T-cell (primary cell): ENCODE data around the gene RPH3AL. TPM values are rescaled to one million over a fixed set of nuclear protein-coding genes. Genes with fewer than 3 reads are reported as not detected.
A peak's percentile ranks its signal among the peaks of the same experiment; 100 is the strongest.

Experiments used
- ATAC-seq, 4 experiments: fragments of 200-7000 bp in 3 of 4; fragments of 150-1000 bp in 1 of 4; cut with Tn5 transposase; replicated peaks in 1 of 4; 1 replicate in 3 of 4; 2 replicates in 1 of 4; pipeline ENCODE4 v1.10.0; 2021; ENCODE audit warnings: moderate library complexity in 3 of 4, mild to moderate bottlenecking in 2 of 4, moderate number of reproducible peaks in 1 of 4
- CTCF ChIA-PET, 2 donors: fragments of 300-600 bp; sonication (Branson Sonifier 250); formaldehyde crosslinking; loops; one replicate each; lab custom pipeline; 2022; ENCODE audit warnings: antibody characterized with exemption in 2 of 2; lab: Charles Lee
- POLR2A ChIA-PET, 2 donors: fragments of 300-600 bp; sonication (Branson Sonifier 250); formaldehyde crosslinking; loops; one replicate each; lab custom pipeline; 2022; ENCODE audit warnings: antibody characterized with exemption in 2 of 2; lab: Charles Lee
- DNase-seq, 35 experiments: peaks; one replicate each; pipeline versions ENCODE4 v3.0.0 to v3.0.0-alpha.2; 2013 to 2023
- H3K27ac ChIP-seq: one replicate; pipeline ENCODE4 v1.5.1; 2013; ENCODE audit warnings: low read length
- H3K27me3 ChIP-seq, 2 experiments: replicated peaks in 1 of 2; 1 replicate in 1 of 2; 2 replicates in 1 of 2; pipeline versions ENCODE4 v1.6.1 to v1.7.0; 2013; ENCODE audit warnings: low read length in 1 of 2, mixed read lengths in 1 of 2; ENCODE audit not compliant: control insufficient read depth in 2 of 2, insufficient read depth in 2 of 2; ENCODE audit errors: extremely low read depth in 1 of 2
- H3K36me3 ChIP-seq, 2 donors: 1 replicate in 1 of 2; 2 replicates in 1 of 2; pipeline versions ENCODE4 v1.6.1 to v1.7.0; 2013; ENCODE audit warnings: low read length in 1 of 2; ENCODE audit not compliant: control insufficient read depth in 2 of 2, insufficient read depth in 1 of 2; ENCODE audit errors: extremely low read depth in 1 of 2
- H3K4me1 ChIP-seq, 2 experiments: 1 replicate in 1 of 2; 2 replicates in 1 of 2; pipeline versions ENCODE4 v1.6.1 to v1.7.0; 2013; ENCODE audit warnings: low read length in 2 of 2, mixed read lengths in 1 of 2; ENCODE audit not compliant: insufficient read depth in 2 of 2, control insufficient read depth in 1 of 2; ENCODE audit errors: extremely low read depth in 1 of 2
- H3K4me3 ChIP-seq, 2 donors: 1 replicate in 1 of 2; 2 replicates in 1 of 2; pipeline versions ENCODE4 v1.5.1 to v1.7.0; 2013; ENCODE audit warnings: mild to moderate bottlenecking in 2 of 2, low read length in 1 of 2, moderate library complexity in 1 of 2; ENCODE audit not compliant: control insufficient read depth in 1 of 2; ENCODE audit errors: extremely low read depth in 1 of 2
- H3K9me3 ChIP-seq: 2 replicates; pipeline ENCODE4 v1.7.0; 2013
- H3K27ac Mint-ChIP-seq, 2 donors: one replicate each; pipeline ENCODE4 v1.8.0; 2020 to 2021; ENCODE audit warnings: mild to moderate bottlenecking in 2 of 2, mixed read lengths in 2 of 2
- H3K27me3 Mint-ChIP-seq, 2 donors: one replicate each; pipeline ENCODE4 v1.8.0; 2021 to 2022; ENCODE audit warnings: mixed read lengths in 2 of 2
- H3K36me3 Mint-ChIP-seq: one replicate; pipeline ENCODE4 v1.8.0; 2021; ENCODE audit warnings: mixed read lengths
- H3K4me1 Mint-ChIP-seq, 3 donors: one replicate each; pipeline ENCODE4 v1.8.0; 2020 to 2022; ENCODE audit warnings: mixed read lengths in 3 of 3, mild to moderate bottlenecking in 1 of 3
- H3K4me3 Mint-ChIP-seq, 3 donors: one replicate each; pipeline ENCODE4 v1.8.0; 2020 to 2022; ENCODE audit warnings: mild to moderate bottlenecking in 3 of 3, mixed read lengths in 3 of 3, moderate library complexity in 3 of 3
- H3K9me3 Mint-ChIP-seq, 3 donors: one replicate each; pipeline ENCODE4 v1.8.0; 2020 to 2022; ENCODE audit warnings: mixed read lengths in 3 of 3
- WGBS: methylation state at CpG from one replicate; pipeline ENCODE4 v1.1.5; 2013; ENCODE audit warnings: missing lambda C conversion rate; ENCODE audit not compliant: insufficient coverage; 5-methylcytosine and 5-hydroxymethylcytosine counted together
- total RNA-seq, 35 experiments: library from RNA in 6 of 35; stranded (reverse) in 6 of 35; fragments of 120-200 nt in 1 of 35; gene quantifications; one replicate each; pipeline versions ENCODE4 v1.2.1 to v1.2.4 and lab custom pipeline; 2013 to 2026

The RPH3AL gene
- total RNA-seq, 5 donors from 2014 or later (not counting 1 experiment from before 2014, with no cell fraction given), result 4.5 to 10.5 (median 5.3) TPM

GRCh38 chr17:393806-394717, 41.5 kb upstream of the RPH3AL start:
- H3K9me3 ChIP-seq, result no peaks in the 10 kb centered on the region
- Mint-ChIP-seq H3K27ac (peak overlapping the region; percentile 67 to 71), H3K4me3 (peak overlapping the region in 2 of 3 donors; percentile 7 to 14), H3K27me3 (no peaks in the 10 kb centered on the region), H3K4me1 (peaks cover 0 to 9% (median 6%) of the 10 kb centered on the region in 3 donors), H3K36me3 (no peaks in the 10 kb centered on the region), H3K9me3 (no peaks in the 10 kb centered on the region)
- peaks cover 0 to 3% of the 10 kb centered on the region in 2 experiments for H3K27me3 ChIP-seq
- ChIA-PET CTCF (no interaction called here), POLR2A (no interaction called here)
- H3K27ac ChIP-seq, result no peak overlapping the region
- DNase-seq (no peak), ATAC-seq (no peak)
- H3K4me3 ChIP-seq, result no peak overlapping the region
- H3K36me3 ChIP-seq, result no peaks in the 10 kb centered on the region
- 83% methylated on average over 15 of the region's 19 CpGs for WGBS
- H3K4me1 ChIP-seq, result no peaks in the 10 kb centered on the region

GRCh38 chr17:391850-392249, 39.2 kb upstream of the RPH3AL start:
- ATAC-seq (no peak), DNase-seq (no peak)
- Histone ChIP-seq H3K27me3 (peaks cover 0 to 9% of the 10 kb centered on the region in 2 experiments), H3K27ac (no peak overlapping the region), H3K36me3 (no peaks in the 10 kb centered on the region), H3K4me1 (no peaks in the 10 kb centered on the region), H3K4me3 (no peak overlapping the region), H3K9me3 (no peaks in the 10 kb centered on the region)
- H3K9me3 Mint-ChIP-seq, result no peaks in the 10 kb centered on the region
- H3K4me1 Mint-ChIP-seq, result peaks cover 5 to 9% (median 8%) of the 10 kb centered on the region in 3 donors
- H3K27me3 Mint-ChIP-seq, result peaks cover 1 to 5% of the 10 kb centered on the region in 2 donors
- H3K27ac Mint-ChIP-seq, result no peak overlapping the region
- H3K4me3 Mint-ChIP-seq, result no peak overlapping the region
- CTCF ChIA-PET, result no interaction called here
- POLR2A ChIA-PET, result no interaction called here
- 70% methylated on average over 5 of the region's 11 CpGs for WGBS
- no peaks in the 10 kb centered on the region for H3K36me3 Mint-ChIP-seq

- WGBS, result 89% methylated on average over 2 of the region's 12 CpGs
- no peak overlapping the region for H3K27ac Mint-ChIP-seq
- H3K9me3 ChIP-seq, result no peaks in the 10 kb centered on the region
- no peaks in the 10 kb centered on the region for H3K9me3 Mint-ChIP-seq
- peaks cover 5 to 7% of the 10 kb centered on the region in 2 donors for H3K27me3 Mint-ChIP-seq
- no peak overlapping the region for H3K4me3 Mint-ChIP-seq
- POLR2A ChIA-PET, result no interaction called here
- no peak overlapping the region for H3K4me3 ChIP-seq
- CTCF ChIA-PET, result no interaction called here
- H3K36me3 Mint-ChIP-seq, result no peaks in the 10 kb centered on the region
- H3K4me1 ChIP-seq, result peaks cover 3 to 11% of the 10 kb centered on the region in 2 experiments
- ATAC-seq, result no peak
- H3K36me3 ChIP-seq, result no peaks in the 10 kb centered on the region
- peaks cover 5 to 12% (median 11%) of the 10 kb centered on the region in 3 donors for H3K4me1 Mint-ChIP-seq
- no peak overlapping the region for H3K27ac ChIP-seq
- DNase-seq, result no peak
- H3K27me3 ChIP-seq, result peaks cover 0 to 16% of the 10 kb centered on the region in 2 experiments
Observed at GRCh38 chr17:390025-390424, 37.4 kb upstream of the RPH3AL start.

GRCh38 chr17:388087-388486, 35.5 kb upstream of the RPH3AL start:
- peaks cover 0 to 18% of the 10 kb centered on the region in 2 experiments for H3K27me3 ChIP-seq
- no peak overlapping the region for H3K27ac ChIP-seq
- ChIA-PET CTCF (no interaction called here), POLR2A (no interaction called here)
- Mint-ChIP-seq H3K27me3 (peaks cover 5 to 7% of the 10 kb centered on the region in 2 donors), H3K9me3 (no peaks in the 10 kb centered on the region), H3K27ac (no peak overlapping the region), H3K36me3 (no peaks in the 10 kb centered on the region), H3K4me1 (peaks cover 8 to 19% (median 18%) of the 10 kb centered on the region in 3 donors), H3K4me3 (peak overlapping the region in 2 of 3 donors; percentile 15 to 61)
- peaks cover 4 to 13% of the 10 kb centered on the region in 2 experiments for H3K4me1 ChIP-seq
- 98% methylated on average over 8 of the region's 10 CpGs for WGBS
- no peak overlapping the region for H3K4me3 ChIP-seq
- ATAC-seq (no peak), DNase-seq (no peak)
- H3K36me3 ChIP-seq, result no peaks in the 10 kb centered on the region
- no peaks in the 10 kb centered on the region for H3K9me3 ChIP-seq

GRCh38 chr17:386141-386876, 33.7 kb upstream of the RPH3AL start:
- ATAC-seq (peak; percentile 83 to 86 (median 85)), DNase-seq (peak in 34 of 35 experiments; percentile 27 to 74 (median 51))
- Mint-ChIP-seq H3K27me3 (peaks cover 5 to 7% of the 10 kb centered on the region in 2 donors), H3K36me3 (no peaks in the 10 kb centered on the region), H3K9me3 (no peaks in the 10 kb centered on the region), H3K4me3 (peak overlapping the region; percentile 77 to 80 (median 80)), H3K27ac (peak overlapping the region in 1 of 2 donors; percentile 34), H3K4me1 (peaks cover 11 to 23% (median 22%) of the 10 kb centered on the region in 3 donors)
- ChIA-PET POLR2A (no interaction called here), CTCF (interaction anchor here (0.5 to 1.5 kb wide), 4 partner anchors 11 to 312 kb away, joined by 3 to 5 read pairs (median 4); no protein-coding TSS in a partner anchor)
- H3K4me3 ChIP-seq, result peak overlapping the region in 1 of 2 donors; percentile 40
- H3K36me3 ChIP-seq, result no peaks in the 10 kb centered on the region
- H3K9me3 ChIP-seq, result no peaks in the 10 kb centered on the region
- 10% methylated on average over 42 of the region's 57 CpGs for WGBS
- H3K4me1 ChIP-seq, result peaks cover 4 to 13% of the 10 kb centered on the region in 2 experiments
- H3K27me3 ChIP-seq, result peaks cover 0 to 18% of the 10 kb centered on the region in 2 experiments
- H3K27ac ChIP-seq, result no peak overlapping the region

GRCh38 chr17:385836-386140, 33.2 kb upstream of the RPH3AL start:
- Mint-ChIP-seq H3K4me1 (peaks cover 11 to 24% (median 22%) of the 10 kb centered on the region in 3 donors), H3K9me3 (no peaks in the 10 kb centered on the region), H3K27me3 (peaks cover 5 to 7% of the 10 kb centered on the region in 2 donors), H3K27ac (no peak overlapping the region), H3K4me3 (no peak overlapping the region), H3K36me3 (no peaks in the 10 kb centered on the region)
- POLR2A ChIA-PET, result no interaction called here
- Histone ChIP-seq H3K4me1 (peaks cover 4 to 13% of the 10 kb centered on the region in 2 experiments), H3K4me3 (no peak overlapping the region), H3K27ac (no peak overlapping the region), H3K9me3 (no peaks in the 10 kb centered on the region), H3K36me3 (no peaks in the 10 kb centered on the region), H3K27me3 (peaks cover 0 to 18% of the 10 kb centered on the region in 2 experiments)
- CTCF ChIA-PET, result interaction anchor here in 1 of 2 donors (1.1 to 1.5 kb wide), 2 partner anchors 26 to 312 kb away, joined by 3 to 5 read pairs; no protein-coding TSS in a partner anchor
- ATAC-seq (peak in 1 of 4 experiments; percentile 61), DNase-seq (peak in 1 of 35 experiments; percentile 21)
- under 1% methylated on average over 35 of the region's 42 CpGs for WGBS
